HepG2 (cell line): ENCODE measurements around the gene TRIM7. TPM values are rescaled to one million over a fixed set of nuclear protein-coding genes. Genes with fewer than 3 reads are reported as not detected.

Experiments
- CHD4 ChIP-seq: fragments of 200-600 bp; sonication (generic); IDR thresholded peaks from 2 replicates; pipeline ENCODE4 v1.7.0; 2017; ENCODE audit warnings: mild to moderate bottlenecking, low read length, borderline replicate concordance
- HHEX ChIP-seq: IDR thresholded peaks from 2 replicates; pipeline ENCODE4 v1.6.1; 2016; ENCODE audit warnings: control low read depth
- HOXA7 ChIP-seq: sonication (generic); formaldehyde crosslinking; IDR thresholded peaks from 2 replicates; pipeline ENCODE4 v1.8.1; 2022; ENCODE audit warnings: mild to moderate bottlenecking, missing genetic modification reagents, moderate library complexity
- NKX3-1 ChIP-seq: sonication (generic); formaldehyde crosslinking; IDR thresholded peaks from 2 replicates; pipeline ENCODE4 v1.5.0; 2020; ENCODE audit warnings: missing genetic modification reagents
- NRL ChIP-seq: sonication (generic); formaldehyde crosslinking; IDR thresholded peaks from 2 replicates; pipeline ENCODE4 v1.5.0; 2020; ENCODE audit warnings: missing genetic modification reagents, mild to moderate bottlenecking, moderate library complexity, borderline replicate concordance
- SATB2 ChIP-seq: sonication (generic); formaldehyde crosslinking; IDR thresholded peaks from 2 replicates; pipeline ENCODE4 v1.5.0; 2020; ENCODE audit warnings: missing genetic modification reagents
- SP140L ChIP-seq: sonication (generic); formaldehyde crosslinking; IDR thresholded peaks from 2 replicates; pipeline ENCODE4 v1.4.0; 2020; ENCODE audit warnings: missing genetic modification reagents, borderline replicate concordance
- ZBED4 ChIP-seq: sonication (generic); formaldehyde crosslinking; IDR thresholded peaks from 2 replicates; pipeline ENCODE4 v1.4.0; 2020; ENCODE audit warnings: missing genetic modification reagents, borderline replicate concordance
- ZBTB21 ChIP-seq: sonication (generic); formaldehyde crosslinking; IDR thresholded peaks from 2 replicates; pipeline ENCODE4 v1.4.0; 2020; ENCODE audit warnings: missing genetic modification reagents
- ZNF142 ChIP-seq: sonication (generic); formaldehyde crosslinking; IDR thresholded peaks from 2 replicates; pipeline ENCODE4 v1.4.0; 2020; ENCODE audit warnings: missing genetic modification reagents
- polyA plus RNA-seq, 8 experiments: library from polyadenylated mRNA; depleted of rRNA in 3 of 8; stranded (reverse) in 7 of 8; unstranded in 1 of 8; fragments of >200 nt; fragmentation: Illumina TruSeq in 4 of 8; extraction: Trizol in 4 of 8; gene quantifications; 2 replicates each; pipeline versions ENCODE4 v1.2.1 to v1.2.3, GENCODE V29; 2011 to 2016; ENCODE audit warnings: low read depth in 4 of 8, missing spikeins in 1 of 8, mixed read lengths in 1 of 8; ENCODE audit not compliant: insufficient read depth in 1 of 8
- total RNA-seq, 5 experiments: library from RNA; depleted of rRNA; stranded (reverse); fragments of >200 nt; fragmentation: Illumina TruSeq; extraction: Trizol; gene quantifications; 2 replicates each; pipeline ENCODE4 v1.2.3, GENCODE V29; 2016; ENCODE audit warnings: low read depth in 1 of 5
- TF ChIP-seq, protein P1 (sequence below): IDR thresholded peaks from 2 replicates; pipeline ENCODE4 v1.6.1; 2012; ENCODE audit warnings: low read depth, low read length, improper control_type of control experiment
- TF ChIP-seq, protein P2 (sequence below): sonication (generic); formaldehyde crosslinking; IDR thresholded peaks from 2 replicates; pipeline ENCODE4 v1.4.0; 2020; ENCODE audit warnings: missing genetic modification reagents
- TF ChIP-seq, protein P3 (sequence below): sonication (generic); formaldehyde crosslinking; IDR thresholded peaks from 2 replicates; pipeline ENCODE4 v1.5.1; 2020; ENCODE audit warnings: missing genetic modification reagents, mild to moderate bottlenecking, borderline replicate concordance

TRIM7 gene
- total and polyA plus RNA-seq, 2 of the 13 experiments (the other 11 are each of a cell fraction or from before 2014, with no cell fraction given) = 0.13 TPM; not detected in 1

- peak; percentile 54; the same call in 1 of the 2 replicates for TF ChIP-seq ZBED4
- TF ChIP-seq HHEX (CRISPR knock-in tag) = no peak
- TF ChIP-seq, protein P1, sequence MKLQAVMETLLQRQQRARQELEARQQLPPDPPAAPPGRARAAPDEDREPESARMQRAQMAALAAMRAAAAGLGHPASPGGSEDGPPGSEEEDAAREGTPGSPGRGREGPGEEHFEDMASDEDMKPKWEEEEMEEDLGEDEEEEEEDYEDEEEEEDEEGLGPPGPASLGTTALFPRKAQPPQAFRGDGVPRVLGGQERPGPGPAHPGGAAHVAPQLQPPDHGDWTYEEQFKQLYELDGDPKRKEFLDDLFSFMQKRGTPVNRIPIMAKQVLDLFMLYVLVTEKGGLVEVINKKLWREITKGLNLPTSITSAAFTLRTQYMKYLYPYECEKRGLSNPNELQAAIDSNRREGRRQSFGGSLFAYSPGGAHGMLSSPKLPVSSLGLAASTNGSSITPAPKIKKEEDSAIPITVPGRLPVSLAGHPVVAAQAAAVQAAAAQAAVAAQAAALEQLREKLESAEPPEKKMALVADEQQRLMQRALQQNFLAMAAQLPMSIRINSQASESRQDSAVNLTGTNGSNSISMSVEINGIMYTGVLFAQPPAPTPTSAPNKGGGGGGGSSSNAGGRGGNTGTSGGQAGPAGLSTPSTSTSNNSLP = no peak
- TF ChIP-seq, protein P2, sequence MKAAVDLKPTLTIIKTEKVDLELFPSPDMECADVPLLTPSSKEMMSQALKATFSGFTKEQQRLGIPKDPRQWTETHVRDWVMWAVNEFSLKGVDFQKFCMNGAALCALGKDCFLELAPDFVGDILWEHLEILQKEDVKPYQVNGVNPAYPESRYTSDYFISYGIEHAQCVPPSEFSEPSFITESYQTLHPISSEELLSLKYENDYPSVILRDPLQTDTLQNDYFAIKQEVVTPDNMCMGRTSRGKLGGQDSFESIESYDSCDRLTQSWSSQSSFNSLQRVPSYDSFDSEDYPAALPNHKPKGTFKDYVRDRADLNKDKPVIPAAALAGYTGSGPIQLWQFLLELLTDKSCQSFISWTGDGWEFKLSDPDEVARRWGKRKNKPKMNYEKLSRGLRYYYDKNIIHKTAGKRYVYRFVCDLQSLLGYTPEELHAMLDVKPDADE = no peak; the same call in 1 of the 2 replicates
- no peak for TF ChIP-seq CHD4
- TF ChIP-seq, protein P3, sequence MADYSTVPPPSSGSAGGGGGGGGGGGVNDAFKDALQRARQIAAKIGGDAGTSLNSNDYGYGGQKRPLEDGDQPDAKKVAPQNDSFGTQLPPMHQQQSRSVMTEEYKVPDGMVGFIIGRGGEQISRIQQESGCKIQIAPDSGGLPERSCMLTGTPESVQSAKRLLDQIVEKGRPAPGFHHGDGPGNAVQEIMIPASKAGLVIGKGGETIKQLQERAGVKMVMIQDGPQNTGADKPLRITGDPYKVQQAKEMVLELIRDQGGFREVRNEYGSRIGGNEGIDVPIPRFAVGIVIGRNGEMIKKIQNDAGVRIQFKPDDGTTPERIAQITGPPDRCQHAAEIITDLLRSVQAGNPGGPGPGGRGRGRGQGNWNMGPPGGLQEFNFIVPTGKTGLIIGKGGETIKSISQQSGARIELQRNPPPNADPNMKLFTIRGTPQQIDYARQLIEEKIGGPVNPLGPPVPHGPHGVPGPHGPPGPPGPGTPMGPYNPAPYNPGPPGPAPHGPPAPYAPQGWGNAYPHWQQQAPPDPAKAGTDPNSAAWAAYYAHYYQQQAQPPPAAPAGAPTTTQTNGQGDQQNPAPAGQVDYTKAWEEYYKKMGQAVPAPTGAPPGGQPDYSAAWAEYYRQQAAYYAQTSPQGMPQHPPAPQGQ (CRISPR knock-in tag) = no peak
- no peak for TF ChIP-seq HOXA7 (CRISPR knock-in tag)
- TF ChIP-seq NRL (CRISPR knock-in tag) = no peak; the same call in none of the 2 replicates
- TF ChIP-seq ZBTB21 (CRISPR knock-in tag) = no peak
- TF ChIP-seq SP140L (CRISPR knock-in tag) = peak; percentile 43; the same call in 1 of the 2 replicates
- TF ChIP-seq SATB2 = no peak
- TF ChIP-seq ZNF142 (CRISPR knock-in tag) = no peak; the same call in 1 of the 2 replicates
- TF ChIP-seq NKX3-1 (CRISPR knock-in tag) = no peak; the same call in 1 of the 2 replicates
Measured at GRCh38 chr5:181246276-181247049, 41.5 kb upstream of the TRIM7 start (continued).
